Stomach (tissue), 9 donors: ENCODE results near the gene GLOD5. TPM values are rescaled to one million over a fixed set of nuclear protein-coding genes. Genes with fewer than 3 reads are reported as not detected.

Source experiments
- DNase-seq, 2 donors: peaks; one replicate each; pipeline versions ENCODE4 v3.0.0 to v3.0.0-alpha.2; 2013 to 2019
- H3K27ac ChIP-seq, 5 donors: fragments of 200-600 bp in 4 of 5; sonication (generic) in 4 of 5; one replicate each; pipeline ENCODE4 v1.5.1; 2013 to 2019; ENCODE audit warnings: mild to moderate bottlenecking in 1 of 5, moderate library complexity in 1 of 5
- H3K27me3 ChIP-seq, 3 donors: fragments of 200-600 bp; sonication (generic); one replicate each; pipeline ENCODE4 v1.5.1; 2017 to 2019; ENCODE audit warnings: mixed run types in 1 of 3
- H3K36me3 ChIP-seq, 4 donors: fragments of 200-600 bp; sonication (generic); 1 replicate in 3 of 4; 2 replicates in 1 of 4; pipeline ENCODE4 v1.5.1; 2016 to 2019
- H3K4me1 ChIP-seq, 4 donors: fragments of 200-600 bp; sonication (generic); one replicate each; pipeline ENCODE4 v1.5.1; 2016 to 2019
- H3K4me3 ChIP-seq, 4 donors: fragments of 200-600 bp; sonication (generic) in 3 of 4; one replicate each; pipeline ENCODE4 v1.5.1; 2016 to 2019; ENCODE audit warnings: mild to moderate bottlenecking in 1 of 4
- H3K9me3 ChIP-seq, 4 donors: fragments of 200-600 bp; sonication (generic); one replicate each; pipeline ENCODE4 v1.5.1; 2016 to 2019
- CTCF ChIP-seq, 7 experiments: fragments of 450-650 bp in 4 of 7; fragments of 200-600 bp in 3 of 7; sonication (generic) in 3 of 7; IDR thresholded peaks; one replicate each; pipeline ENCODE4 v1.5.1; 2016 to 2019; ENCODE audit warnings: antibody characterized with exemption in 7 of 7, control low read depth in 2 of 7, mild to moderate bottlenecking in 1 of 7
- EP300 ChIP-seq: sonication (generic); formaldehyde crosslinking; IDR thresholded peaks from one replicate; pipeline ENCODE4 v1.6.1; 2017; ENCODE audit warnings: antibody characterized with exemption
- POLR2A ChIP-seq, 4 donors: fragments of 450-650 bp; IDR thresholded peaks; one replicate each; pipeline ENCODE4 v1.6.1; 2016; ENCODE audit warnings: antibody characterized with exemption in 4 of 4, control low read depth in 2 of 4, mild to moderate bottlenecking in 1 of 4, moderate library complexity in 1 of 4
- POLR2AphosphoS5 ChIP-seq, 3 donors: sonication (generic); formaldehyde crosslinking; IDR thresholded peaks; one replicate each; pipeline ENCODE4 v1.6.1; 2016; ENCODE audit warnings: antibody characterized with exemption in 3 of 3
- WGBS, 5 donors: extraction: QIAGEN DNeasy Blood & Tissue Kit in 3 of 5; methylation state at CpG; one replicate each; pipeline versions ENCODE4 v1.1.5 to v1.1.7; 2013 to 2018; 5-methylcytosine and 5-hydroxymethylcytosine counted together
- intact Hi-C: fragments of 100-400 bp; cut with DNase I; formaldehyde crosslinking; loops from one replicate; pipeline ENCODE4 v1.15.1; 2023; ENCODE audit warnings: low total_unique reads
- polyA plus RNA-seq, 3 donors: library from polyadenylated mRNA; stranded (reverse); fragments of 200-250 nt; gene quantifications; one replicate each; pipeline ENCODE4 v1.2.3, GENCODE V29; 2013
- total RNA-seq, 5 donors: library from RNA; depleted of rRNA; stranded (reverse); fragments of >200 nt; gene quantifications; one replicate each; pipeline versions ENCODE4 v1.1.0 to v1.2.3, GENCODE V29; 2014 to 2016
- donor health status: healthy with polysubstance abuse.
- donor health status: Bipolar disorder and iron deficiency.
- donor health status: healthy.

Gene GLOD5
- total and polyA plus RNA-seq, 8 donors = 1.7 to 2.1 (median 1.7) TPM; not detected in 5

GRCh38 chrX:48715072-48715471, 46.5 kb upstream of the GLOD5 start:
- Histone ChIP-seq H3K27me3 (no peaks in the 10 kb centered on the region), H3K4me1 (no peaks in the 10 kb centered on the region), H3K9me3 (no peaks in the 10 kb centered on the region), H3K36me3 (no peaks in the 10 kb centered on the region), H3K27ac (no peak overlapping the region), H3K4me3 (no peak overlapping the region)
- intact Hi-C loops = no loop called here
- DNase-seq = no peak
- TF ChIP-seq POLR2A (IDR thresholded peaks at IDR 0.05) (no peak), CTCF (IDR thresholded peaks at IDR 0.05) (no peak), POLR2AphosphoS5 (IDR thresholded peaks at IDR 0.05) (no peak), EP300 (no peak)
- WGBS, 5 donors = 50 to 72% (median 64%) methylated on average over 2 of the region's 2 CpGs

- WGBS, 5 donors = 43 to 75% (median 66%) methylated on average over 1 to 4 of the region's 4 CpGs
- no peak overlapping the region for H3K4me3 ChIP-seq
- no peak for DNase-seq
- H3K27ac ChIP-seq = no peak overlapping the region
- no peaks in the 10 kb centered on the region for H3K36me3 ChIP-seq
- intact Hi-C loops = no loop called here
- H3K27me3 ChIP-seq = no peaks in the 10 kb centered on the region
- no peaks in the 10 kb centered on the region for H3K4me1 ChIP-seq
- TF ChIP-seq POLR2AphosphoS5 (IDR thresholded peaks at IDR 0.05) = no peak
- TF ChIP-seq CTCF (IDR thresholded peaks at IDR 0.05) = no peak
- no peak for TF ChIP-seq POLR2A (IDR thresholded peaks at IDR 0.05)
- no peak for TF ChIP-seq EP300
- H3K9me3 ChIP-seq = no peaks in the 10 kb centered on the region
Observed at GRCh38 chrX:48715876-48716502, 45.6 kb upstream of the GLOD5 start.

GRCh38 chrX:48719958-48720357, 41.6 kb upstream of the GLOD5 start:
- no peak for DNase-seq
- intact Hi-C loops = no loop called here
- Histone ChIP-seq H3K36me3 (no peaks in the 10 kb centered on the region), H3K4me3 (no peak overlapping the region), H3K27me3 (no peaks in the 10 kb centered on the region), H3K9me3 (peaks cover 0 to 7% (median 0%) of the 10 kb centered on the region in 4 donors), H3K27ac (no peak overlapping the region), H3K4me1 (no peaks in the 10 kb centered on the region)
- 58 to 73% (median 61%) methylated on average over 2 of the region's 2 CpGs for WGBS, 5 donors
- TF ChIP-seq POLR2A (IDR thresholded peaks at IDR 0.05) (no peak), CTCF (IDR thresholded peaks at IDR 0.05) (no peak), EP300 (no peak), POLR2AphosphoS5 (IDR thresholded peaks at IDR 0.05) (no peak)

GRCh38 chrX:48720577-48721250, 40.8 kb upstream of the GLOD5 start:
- Histone ChIP-seq H3K4me1 (no peaks in the 10 kb centered on the region), H3K36me3 (no peaks in the 10 kb centered on the region), H3K27me3 (no peaks in the 10 kb centered on the region), H3K9me3 (peaks cover 0 to 7% (median 0%) of the 10 kb centered on the region in 4 donors), H3K4me3 (no peak overlapping the region), H3K27ac (no peak overlapping the region)
- WGBS, 5 donors = 56 to 83% (median 76%) methylated on average over 4 of the region's 4 CpGs
- TF ChIP-seq POLR2AphosphoS5 (IDR thresholded peaks at IDR 0.05) = no peak
- no peak for TF ChIP-seq CTCF (IDR thresholded peaks at IDR 0.05)
- TF ChIP-seq EP300 = no peak
- TF ChIP-seq POLR2A (IDR thresholded peaks at IDR 0.05) = no peak
- intact Hi-C loops = no loop called here
- DNase-seq = no peak
